ENCODE results near the gene CAPN10. TPM values are rescaled to one million over a fixed set of nuclear protein-coding genes. Genes with fewer than 3 reads are reported as not detected.
"Not testable (repeated sequence)": the region's sequence is repeated elsewhere in the genome, so short reads cannot be mapped to it uniquely, and the experiment has no call there.

Gene CAPN10
- total RNA-seq, 4 donors from 2014 or later: 6.8 to 12.2 (median 7.5) TPM

- H3K9me3 ChIP-seq: no peaks in the 10 kb centered on the region
- DNase-seq: no peak
- H3K4me1 ChIP-seq: peaks cover 4 to 8% of the 10 kb centered on the region in 2 donors
- H3K27me3 ChIP-seq: no peaks in the 10 kb centered on the region
- no peak overlapping the region for H3K4me3 ChIP-seq
- H3K36me3 ChIP-seq: no peaks in the 10 kb centered on the region
- in situ Hi-C loops (cut with MboI; ENCODE audit: low sequenced_read_pairs in 4 of 4) (no loop called here), intact Hi-C loops (cut with DNase I; ENCODE audit: low total_unique reads) (no loop called here)
- ATAC-seq: no peak
- TF ChIP-seq POLR2A (IDR thresholded peaks at IDR 0.05): no peak
- no peak overlapping the region for H3K27ac ChIP-seq
Observed at GRCh38 chr2:240611601-240612210, 25.2 kb downstream of the CAPN10 start.

DNA sequence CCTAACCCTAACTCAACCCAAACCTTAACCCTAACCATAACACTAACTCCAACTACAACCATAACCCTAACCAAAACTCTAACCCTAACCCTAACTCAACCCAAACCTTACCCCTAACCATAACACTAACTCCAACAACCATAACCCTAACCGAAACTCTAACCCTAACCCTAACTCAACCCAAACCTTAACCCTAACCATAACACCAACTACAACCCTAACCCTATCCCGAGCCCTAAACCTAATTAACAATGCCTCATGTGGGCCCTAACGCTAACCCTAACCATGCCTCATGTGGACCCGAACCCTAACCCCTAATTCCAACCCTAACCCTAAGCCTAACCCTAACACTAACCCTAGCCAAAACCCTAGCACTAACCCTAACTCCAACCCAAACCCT, 27.2 kb downstream of the CAPN10 start:
- H3K36me3 ChIP-seq: no peaks in the 10 kb centered on the region
- in situ Hi-C loops (cut with MboI; ENCODE audit: low sequenced_read_pairs in 4 of 4): no loop called here
- ATAC-seq (no peak), DNase-seq (no peak)
- peaks cover 4 to 8% of the 10 kb centered on the region in 2 donors for H3K4me1 ChIP-seq
- no peaks in the 10 kb centered on the region for H3K9me3 ChIP-seq
- no peak overlapping the region for H3K27ac ChIP-seq
- intact Hi-C loops (cut with DNase I; ENCODE audit: low total_unique reads): no loop called here
- TF ChIP-seq CTCF (IDR thresholded peaks at IDR 0.05 in 4 of 5, conservative IDR thresholded peaks at IDR 0.05 in 1 of 5) (no peak), POLR2A (IDR thresholded peaks at IDR 0.05) (no peak)
- H3K27me3 ChIP-seq: no peaks in the 10 kb centered on the region
- H3K4me3 ChIP-seq: no peak overlapping the region

DNA sequence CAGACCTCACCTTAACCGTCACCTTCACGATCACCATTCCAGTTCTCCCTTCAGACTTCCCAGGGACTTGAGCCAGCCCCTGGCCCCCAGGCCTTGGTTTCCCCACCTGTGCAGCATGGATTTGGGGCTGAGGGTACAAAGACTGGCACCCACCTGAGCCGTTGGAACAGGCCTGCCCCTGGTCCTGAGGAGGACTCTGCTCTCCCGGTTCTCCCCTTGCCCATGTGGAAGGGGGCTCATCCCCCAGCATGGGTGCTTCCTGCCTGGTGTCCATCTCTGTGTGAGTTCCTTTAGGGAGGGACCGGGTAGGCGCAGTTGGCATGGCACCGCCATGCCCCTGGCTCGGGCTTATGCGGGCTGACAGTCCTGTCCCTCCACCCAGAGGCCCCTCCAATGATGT, 27.9 kb downstream of the CAPN10 start:
- in situ Hi-C loops (cut with MboI; ENCODE audit: low sequenced_read_pairs in 4 of 4) (no loop called here), intact Hi-C loops (cut with DNase I; ENCODE audit: low total_unique reads) (no loop called here)
- TF ChIP-seq POLR2A (IDR thresholded peaks at IDR 0.05): no peak
- no peak for TF ChIP-seq CTCF (IDR thresholded peaks at IDR 0.05 in 4 of 5, conservative IDR thresholded peaks at IDR 0.05 in 1 of 5)
- no peaks in the 10 kb centered on the region for H3K27me3 ChIP-seq
- H3K27ac ChIP-seq: no peak overlapping the region
- ATAC-seq (no peak), DNase-seq (no peak)
- no peaks in the 10 kb centered on the region for H3K9me3 ChIP-seq
- H3K4me3 ChIP-seq: no peak overlapping the region
- peaks cover 4 to 8% of the 10 kb centered on the region in 2 donors for H3K4me1 ChIP-seq
- no peaks in the 10 kb centered on the region for H3K36me3 ChIP-seq

- H3K4me3 ChIP-seq: no peak overlapping the region
- TF ChIP-seq POLR2A (IDR thresholded peaks at IDR 0.05) (no peak), CTCF (IDR thresholded peaks at IDR 0.05 in 4 of 5, conservative IDR thresholded peaks at IDR 0.05 in 1 of 5) (no peak)
- peaks cover 4 to 8% of the 10 kb centered on the region in 2 donors for H3K4me1 ChIP-seq
- H3K27me3 ChIP-seq: no peaks in the 10 kb centered on the region
- DNase-seq (no peak), ATAC-seq (no peak)
- H3K36me3 ChIP-seq: no peaks in the 10 kb centered on the region
- intact Hi-C loops (cut with DNase I; ENCODE audit: low total_unique reads) (no loop called here), in situ Hi-C loops (cut with MboI; ENCODE audit: low sequenced_read_pairs in 4 of 4) (no loop called here)
- no peaks in the 10 kb centered on the region for H3K9me3 ChIP-seq
- no peak overlapping the region for H3K27ac ChIP-seq
Observed at GRCh38 chr2:240615396-240615795, 28.9 kb downstream of the CAPN10 start.

- intact Hi-C loops (cut with DNase I; ENCODE audit: low total_unique reads) (no loop called here), in situ Hi-C loops (cut with MboI; ENCODE audit: low sequenced_read_pairs in 4 of 4) (no loop called here)
- Histone ChIP-seq H3K36me3 (no peaks in the 10 kb centered on the region), H3K27me3 (no peaks in the 10 kb centered on the region), H3K9me3 (no peaks in the 10 kb centered on the region), H3K27ac (no peak overlapping the region), H3K4me3 (no peak overlapping the region), H3K4me1 (peaks cover 4 to 8% of the 10 kb centered on the region in 2 donors)
- TF ChIP-seq POLR2A (IDR thresholded peaks at IDR 0.05) (no peak), CTCF (IDR thresholded peaks at IDR 0.05 in 4 of 5, conservative IDR thresholded peaks at IDR 0.05 in 1 of 5) (no peak)
- ATAC-seq (no peak), DNase-seq (peak in 1 of 2 donors; percentile 1)
Observed at GRCh38 chr2:240615820-240616547, 29.4 kb downstream of the CAPN10 start.

DNA sequence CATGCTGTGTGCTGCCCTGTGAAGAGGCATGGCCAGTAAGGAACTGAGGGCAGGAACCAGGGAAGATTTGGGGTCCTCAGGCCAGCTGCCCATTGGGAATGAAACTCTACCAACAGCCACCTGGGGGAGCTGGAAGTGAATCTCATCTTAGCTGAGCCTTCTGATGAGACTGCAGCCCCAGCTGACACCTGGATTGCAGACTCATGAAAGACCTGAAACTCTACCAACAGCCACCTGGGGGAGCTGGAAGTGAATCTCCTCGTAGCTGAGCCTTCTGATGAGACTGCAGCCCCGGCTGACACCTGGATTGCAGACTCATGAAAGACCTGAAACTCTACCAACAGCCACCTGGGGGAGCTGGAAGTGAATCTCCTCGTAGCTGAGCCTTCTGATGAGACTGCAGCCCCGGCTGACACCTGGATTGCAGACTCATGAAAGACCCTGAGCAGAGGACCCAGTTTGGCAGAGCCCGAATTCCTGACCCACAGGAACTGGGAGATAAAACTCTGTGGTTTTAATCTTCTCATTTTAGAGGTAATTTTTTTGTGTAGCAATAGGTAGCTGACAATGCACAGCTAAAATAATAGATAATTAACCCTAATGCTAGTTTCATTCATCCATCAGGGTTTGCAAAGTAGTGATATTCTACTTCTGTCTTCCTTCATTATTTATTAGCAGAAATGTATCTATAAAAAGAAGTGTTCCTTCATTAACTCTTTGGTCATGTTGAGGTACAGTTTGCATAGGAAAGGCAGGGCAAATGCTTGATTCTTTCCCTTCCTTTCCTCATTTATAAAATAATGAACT, 30.5 kb downstream of the CAPN10 start:
- H3K27ac ChIP-seq; ATAC-seq; in situ Hi-C loops (cut with MboI; ENCODE audit: low sequenced_read_pairs in 4 of 4); intact Hi-C loops (cut with DNase I; ENCODE audit: low total_unique reads); H3K27me3 ChIP-seq; H3K4me3 ChIP-seq; H3K9me3 ChIP-seq; DNase-seq; H3K4me1 ChIP-seq; H3K36me3 ChIP-seq: not testable (repeated sequence)
